Mesodermal cell (in vitro differentiated cells): Measurements from ENCODE around the gene RAB3GAP2. TPM values are rescaled to one million over a fixed set of nuclear protein-coding genes. Genes with fewer than 3 reads are reported as not detected.
"Not testable (repeated sequence)": the region's sequence is repeated elsewhere in the genome, so short reads cannot be mapped to it uniquely, and the experiment has no call there.

Experiments used
- H3K27ac ChIP-seq: 2 replicates; pipeline ENCODE4 v1.7.0; 2013; ENCODE audit warnings: mild to moderate bottlenecking, low read depth, low read length, moderate library complexity; ENCODE audit not compliant: severe bottlenecking
- H3K36me3 ChIP-seq: 2 replicates; pipeline ENCODE4 v1.7.1; 2013; ENCODE audit warnings: mild to moderate bottlenecking, low read length, moderate library complexity; ENCODE audit not compliant: control insufficient read depth, insufficient read depth
- H3K4me1 ChIP-seq: one replicate; pipeline ENCODE4 v1.7.1; 2013; ENCODE audit warnings: mild to moderate bottlenecking, low read length; ENCODE audit not compliant: insufficient read depth, control insufficient read depth, poor library complexity, severe bottlenecking
- H3K4me3 ChIP-seq: 2 replicates; pipeline ENCODE4 v1.7.0; 2013; ENCODE audit warnings: low read length, control low read depth, mild to moderate bottlenecking; ENCODE audit not compliant: insufficient read depth, poor library complexity, severe bottlenecking; ENCODE audit errors: extremely low read depth
- H3K9me3 ChIP-seq: 2 replicates; pipeline ENCODE4 v1.7.1; 2013; ENCODE audit warnings: mild to moderate bottlenecking, low read length, moderate library complexity; ENCODE audit not compliant: control insufficient read depth
- WGBS, 2 experiments: methylation state at CpG; one replicate each; pipeline ENCODE4 v1.1.5; 2013; ENCODE audit warnings: missing lambda C conversion rate in 2 of 2; ENCODE audit not compliant: insufficient coverage in 2 of 2; 5-methylcytosine and 5-hydroxymethylcytosine counted together
- polyA plus RNA-seq, 2 experiments: library from polyadenylated mRNA; stranded (reverse); fragments of 50-300 nt; gene quantifications; one replicate each; pipeline ENCODE4 v1.2.3, GENCODE V29; 2013

Gene RAB3GAP2, protein sequence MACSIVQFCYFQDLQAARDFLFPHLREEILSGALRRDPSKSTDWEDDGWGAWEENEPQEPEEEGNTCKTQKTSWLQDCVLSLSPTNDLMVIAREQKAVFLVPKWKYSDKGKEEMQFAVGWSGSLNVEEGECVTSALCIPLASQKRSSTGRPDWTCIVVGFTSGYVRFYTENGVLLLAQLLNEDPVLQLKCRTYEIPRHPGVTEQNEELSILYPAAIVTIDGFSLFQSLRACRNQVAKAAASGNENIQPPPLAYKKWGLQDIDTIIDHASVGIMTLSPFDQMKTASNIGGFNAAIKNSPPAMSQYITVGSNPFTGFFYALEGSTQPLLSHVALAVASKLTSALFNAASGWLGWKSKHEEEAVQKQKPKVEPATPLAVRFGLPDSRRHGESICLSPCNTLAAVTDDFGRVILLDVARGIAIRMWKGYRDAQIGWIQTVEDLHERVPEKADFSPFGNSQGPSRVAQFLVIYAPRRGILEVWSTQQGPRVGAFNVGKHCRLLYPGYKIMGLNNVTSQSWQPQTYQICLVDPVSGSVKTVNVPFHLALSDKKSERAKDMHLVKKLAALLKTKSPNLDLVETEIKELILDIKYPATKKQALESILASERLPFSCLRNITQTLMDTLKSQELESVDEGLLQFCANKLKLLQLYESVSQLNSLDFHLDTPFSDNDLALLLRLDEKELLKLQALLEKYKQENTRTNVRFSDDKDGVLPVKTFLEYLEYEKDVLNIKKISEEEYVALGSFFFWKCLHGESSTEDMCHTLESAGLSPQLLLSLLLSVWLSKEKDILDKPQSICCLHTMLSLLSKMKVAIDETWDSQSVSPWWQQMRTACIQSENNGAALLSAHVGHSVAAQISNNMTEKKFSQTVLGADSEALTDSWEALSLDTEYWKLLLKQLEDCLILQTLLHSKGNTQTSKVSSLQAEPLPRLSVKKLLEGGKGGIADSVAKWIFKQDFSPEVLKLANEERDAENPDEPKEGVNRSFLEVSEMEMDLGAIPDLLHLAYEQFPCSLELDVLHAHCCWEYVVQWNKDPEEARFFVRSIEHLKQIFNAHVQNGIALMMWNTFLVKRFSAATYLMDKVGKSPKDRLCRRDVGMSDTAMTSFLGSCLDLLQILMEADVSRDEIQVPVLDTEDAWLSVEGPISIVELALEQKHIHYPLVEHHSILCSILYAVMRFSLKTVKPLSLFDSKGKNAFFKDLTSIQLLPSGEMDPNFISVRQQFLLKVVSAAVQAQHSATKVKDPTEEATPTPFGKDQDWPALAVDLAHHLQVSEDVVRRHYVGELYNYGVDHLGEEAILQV (N-terminal part only)
- polyA plus RNA-seq (2013, experiment 1 of 2): 20.3 TPM
- polyA plus RNA-seq (2013, experiment 2 of 2): 21.0 TPM

DNA sequence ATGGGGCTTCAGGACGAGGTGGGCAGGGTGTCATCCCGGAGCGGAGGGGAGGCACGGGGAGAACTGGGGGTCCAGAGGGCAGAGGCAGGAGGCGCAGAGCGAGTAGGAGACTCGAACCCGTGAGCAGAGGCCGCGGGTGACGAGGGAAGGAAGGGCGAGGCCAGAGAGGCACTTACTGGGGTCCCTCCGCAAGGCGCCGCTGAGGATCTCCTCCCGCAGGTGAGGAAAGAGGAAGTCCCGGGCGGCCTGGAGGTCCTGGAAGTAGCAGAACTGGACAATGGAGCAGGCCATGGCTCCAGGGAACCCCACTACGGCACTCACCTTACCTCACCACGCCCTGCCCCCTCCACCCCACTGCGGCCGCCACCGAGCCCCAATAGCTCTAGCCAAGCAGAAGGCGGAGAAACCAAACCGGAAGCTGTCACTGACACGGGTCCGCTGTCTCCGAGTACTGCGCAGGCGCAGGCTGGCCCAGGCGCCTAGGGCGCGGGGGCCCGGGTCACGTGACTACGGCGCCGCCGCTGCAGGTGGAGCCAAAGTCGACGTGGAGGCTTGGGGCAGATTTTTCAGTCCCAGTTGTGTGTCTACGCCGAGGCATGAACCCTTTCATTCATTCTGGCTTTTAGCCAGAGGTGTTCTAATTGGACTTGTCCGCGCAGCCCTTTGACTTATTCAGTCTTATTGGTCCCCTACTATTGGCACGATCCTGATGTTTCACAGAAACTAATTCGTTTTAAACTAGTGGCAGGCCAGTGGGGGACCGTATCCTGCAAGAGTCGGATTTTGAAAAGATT is at the start of gene RAB3GAP2:
Gene RAB3GAP2 (minus strand): TSS at position 407 of the 794 bp plus-strand sequence. CDS start 116 bp downstream, at position 291.
- Histone ChIP-seq H3K4me1 (no peaks in the 10 kb centered on the region), H3K4me3 (peak within 1 kb of the TSS; percentile 81), H3K9me3 (no peaks in the 10 kb centered on the region), H3K36me3 (peaks cover 10% of the 10 kb centered on the region), H3K27ac (peak within 1 kb of the TSS; percentile 76)
- 5 to 9% methylated on average over 42 to 47 of the region's 49 CpGs for WGBS, 2 experiments

- WGBS, 2 experiments: 81 to 96% methylated on average over 2 to 6 of the region's 6 CpGs
- H3K4me3 ChIP-seq: no peak overlapping the region
- H3K27ac ChIP-seq: no peak overlapping the region
- H3K4me1 ChIP-seq: no peaks in the 10 kb centered on the region
- H3K36me3 ChIP-seq: no peaks in the 10 kb centered on the region
- no peaks in the 10 kb centered on the region for H3K9me3 ChIP-seq
Measured at GRCh38 chr1:220321758-220322157, 49.5 kb upstream of the RAB3GAP2 start.

GRCh38 chr1:220320709-220321108 is 48.5 kb upstream of the RAB3GAP2 start:
- Histone ChIP-seq H3K27ac (no peak overlapping the region), H3K4me1 (no peaks in the 10 kb centered on the region), H3K9me3 (no peaks in the 10 kb centered on the region), H3K4me3 (no peak overlapping the region), H3K36me3 (no peaks in the 10 kb centered on the region)
- WGBS, 2 experiments: 77 to 85% methylated on average over 2 of the region's 2 CpGs

DNA sequence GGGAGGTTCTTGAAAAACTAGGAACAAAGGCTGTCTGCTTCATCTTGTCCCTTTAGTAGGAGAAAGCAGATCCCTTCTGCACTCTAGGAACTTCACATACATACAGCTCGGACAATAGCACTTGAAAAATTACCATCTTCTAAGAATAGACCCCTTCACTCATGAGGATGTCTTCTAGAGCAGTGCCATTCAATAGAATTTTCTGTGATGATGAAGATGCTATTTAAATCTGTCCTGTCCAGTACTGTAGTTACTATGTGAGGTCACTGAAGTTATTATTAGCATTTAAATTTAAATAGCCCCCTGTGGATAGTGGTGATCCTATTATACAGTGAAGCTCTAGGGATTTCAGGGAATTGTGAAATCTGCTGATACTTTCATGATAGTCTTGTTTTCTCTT is 46.4 kb upstream of the RAB3GAP2 start:
- no peaks in the 10 kb centered on the region for H3K9me3 ChIP-seq
- no peaks in the 10 kb centered on the region for H3K4me1 ChIP-seq
- no CpG with 5 or more reads among the region's 1 CpG for WGBS, 2 experiments
- H3K27ac ChIP-seq: no peak overlapping the region
- no peak overlapping the region for H3K4me3 ChIP-seq
- no peaks in the 10 kb centered on the region for H3K36me3 ChIP-seq

DNA sequence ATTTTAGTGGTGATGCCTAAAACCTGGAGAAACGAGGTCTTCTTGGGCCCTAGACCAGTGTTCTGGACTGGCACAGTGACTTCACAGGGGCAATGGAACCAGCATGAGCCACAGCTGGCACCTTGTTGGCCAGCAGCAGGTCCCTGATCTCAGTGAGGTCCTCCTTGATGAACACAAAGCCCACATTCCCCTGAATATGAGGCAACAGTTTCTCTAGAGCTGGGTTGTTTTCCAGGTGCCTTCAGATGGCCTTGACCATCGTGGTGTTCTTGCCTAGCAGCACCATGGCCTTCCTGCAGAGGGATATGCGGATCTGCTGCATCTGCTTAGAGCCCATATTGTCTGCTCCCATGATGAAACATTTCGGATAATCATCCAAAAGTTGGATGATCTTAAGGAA is 44.9 kb upstream of the RAB3GAP2 start:
- no peaks in the 10 kb centered on the region for H3K36me3 ChIP-seq

GRCh38 chr1:220316305-220316704 is 44.1 kb upstream of the RAB3GAP2 start:
- Histone ChIP-seq H3K36me3 (no peaks in the 10 kb centered on the region), H3K4me3 (no peak overlapping the region), H3K4me1 (no peaks in the 10 kb centered on the region), H3K27ac (no peak overlapping the region), H3K9me3 (no peaks in the 10 kb centered on the region)
- WGBS, 2 experiments: 93 to 94% methylated on average over 2 of the region's 3 CpGs

More for the DNA sequence above, 44.9 kb upstream of the RAB3GAP2 start:
- no peaks in the 10 kb centered on the region for H3K4me1 ChIP-seq
- no peaks in the 10 kb centered on the region for H3K9me3 ChIP-seq
- H3K27ac ChIP-seq: no peak overlapping the region
- H3K4me3 ChIP-seq: no peak overlapping the region
- 84 to 87% methylated on average over 3 to 4 of the region's 4 CpGs for WGBS, 2 experiments

DNA sequence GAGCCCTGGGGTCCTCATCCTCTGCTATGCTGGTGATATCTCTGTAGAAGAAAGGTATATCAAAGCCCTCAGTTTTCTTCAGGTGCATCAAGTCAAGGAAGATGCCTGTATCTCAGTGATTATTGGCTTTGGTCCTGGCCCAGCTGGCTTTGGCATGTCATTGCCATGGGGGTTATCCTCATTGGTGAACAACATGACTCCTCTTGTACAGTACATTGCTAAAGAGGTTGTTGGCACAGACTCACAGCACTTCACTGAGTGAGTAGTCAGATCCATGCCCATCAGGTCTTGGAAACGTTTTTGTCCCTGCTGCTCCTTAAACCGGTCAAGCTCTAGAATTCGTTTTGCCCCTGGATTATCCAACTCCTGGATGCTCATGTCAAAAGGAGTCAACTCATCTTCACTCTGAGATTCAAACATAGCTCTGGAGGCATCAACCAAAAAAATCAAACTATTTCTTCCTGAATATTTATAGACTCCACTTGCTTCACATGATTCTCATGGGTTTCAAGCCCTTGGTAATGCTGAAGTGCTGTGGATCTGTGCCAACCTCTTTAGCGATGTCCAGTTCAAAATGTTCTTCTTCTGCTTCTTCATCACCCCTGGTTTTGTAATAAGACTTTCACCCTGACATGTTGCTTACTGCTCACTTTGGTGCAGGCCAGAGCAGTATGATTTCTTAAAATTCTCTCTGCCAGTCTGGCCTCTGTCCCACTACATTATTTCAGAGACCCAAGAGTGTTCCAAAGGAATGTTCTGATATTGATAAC is 43.0 kb upstream of the RAB3GAP2 start:
- no peak overlapping the region for H3K27ac ChIP-seq
- H3K36me3 ChIP-seq: no peaks in the 10 kb centered on the region
- no peak overlapping the region for H3K4me3 ChIP-seq
- 85 to 90% methylated on average over 4 of the region's 4 CpGs for WGBS, 2 experiments
- H3K9me3 ChIP-seq: no peaks in the 10 kb centered on the region
- H3K4me1 ChIP-seq: no peaks in the 10 kb centered on the region

GRCh38 chr1:220313576-220313975 is 41.3 kb upstream of the RAB3GAP2 start:
- WGBS, 2 experiments: 80% methylated on average over 1 of the region's 1 CpG; no CpG with 5 or more reads in 1 of the 2 experiments
- H3K4me3 ChIP-seq: no peak overlapping the region
- H3K4me1 ChIP-seq: no peaks in the 10 kb centered on the region
- no peaks in the 10 kb centered on the region for H3K36me3 ChIP-seq
- H3K27ac ChIP-seq: no peak overlapping the region
- no peaks in the 10 kb centered on the region for H3K9me3 ChIP-seq

DNA sequence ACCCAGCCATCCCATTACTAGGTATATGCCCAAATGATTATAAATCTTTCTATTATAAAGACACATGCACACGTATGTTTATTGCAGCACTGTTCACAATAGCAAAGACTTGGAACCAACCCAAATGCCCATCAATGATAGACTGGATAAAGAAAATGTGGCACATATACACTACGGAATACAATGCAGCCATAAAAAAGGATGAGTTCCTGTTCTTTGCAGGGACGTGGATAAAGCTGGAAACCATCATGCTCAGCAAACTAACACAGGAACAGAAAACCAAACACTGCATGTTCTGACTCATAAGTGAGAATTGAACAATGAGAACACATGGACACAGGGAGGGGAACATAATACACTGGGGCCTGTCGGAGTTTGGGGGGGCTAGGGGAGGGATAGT is 37.9 kb upstream of the RAB3GAP2 start:
- H3K27ac ChIP-seq, H3K36me3 ChIP-seq, H3K4me1 ChIP-seq, H3K4me3 ChIP-seq, H3K9me3 ChIP-seq: not testable (repeated sequence)
- 71 to 86% methylated on average over 1 to 4 of the region's 4 CpGs for WGBS, 2 experiments
